ENCODE results near the gene ANKRD16. TPM values are rescaled to one million over a fixed set of nuclear protein-coding genes. Genes with fewer than 3 reads are reported as not detected.

Gene ANKRD16
- total RNA-seq (2021) = 12.2 to 13.6 TPM (median 12.6 TPM) in 3 replicates
- Bru-seq, nascent RNA = percentile 72 among the genes with signal in this experiment
- long read RNA-seq, experiment 1, transcript ANKRD16-201 (6 exons, 1,567 nt) = minor isoform, 5 of 50 reads
- long read RNA-seq, experiment 1, transcript ANKRD16-202 (7 exons, 1,646 nt) = major isoform, 27 of 50 reads
- long read RNA-seq, experiment 1, partial matches to known transcripts = 1 of 50 reads
- long read RNA-seq, experiment 1, other reads (novel, unspliced or antisense) = 14 of 50 reads
- long read RNA-seq, experiment 2, transcript ANKRD16-202 (7 exons, 1,646 nt) = major isoform, 14 of 27 reads
- long read RNA-seq, experiment 2, partial matches to known transcripts = 2 of 27 reads
- long read RNA-seq, experiment 2, other reads (novel, unspliced or antisense) = 9 of 27 reads
- long read RNA-seq, experiment 3 = 0 reads

GRCh38 chr10:5889624-5890451 lies at the start of gene ANKRD16, which contains the start of gene FBH1:
Gene ANKRD16 (minus strand): TSS chr10:5889893. CDS start chr10:5889354, 539 bp downstream.
Gene FBH1 (plus strand): TSS chr10:5890243. CDS start chr10:5890346, 103 bp downstream.
- H3K27me3 Mint-ChIP-seq (ENCODE audit: low read depth) = no peaks in the 10 kb centered on the region
- ATAC-seq (peak; percentile 88), DNase-seq (ENCODE audit: low spot score) (peak; percentile 97)
- ChIA-PET POLR2A (interaction anchor here (0.5 to 1.3 kb wide), 8 partner anchors 75 to 413 kb away, joined by 3 to 9 read pairs (median 6); partner anchors contain the start of genes GDI2 and PFKFB3), CTCF (interaction anchor here (0.5 to 1.8 kb wide), 18 partner anchors 12 to 516 kb away, joined by 3 to 12 read pairs (median 4); partner anchors contain the start of genes GDI2 and PFKFB3)
- H3K36me3 Mint-ChIP-seq = peaks cover 33% of the 10 kb centered on the region
- no peaks in the 10 kb centered on the region for H3K9me3 Mint-ChIP-seq
- peaks cover 28% of the 10 kb centered on the region for H3K4me1 Mint-ChIP-seq
- peak within 1 kb of the TSS; percentile 95 for H3K27ac Mint-ChIP-seq
- peak within 1 kb of the TSS; percentile 95 for H3K4me3 Mint-ChIP-seq
- TF ChIP-seq SP1 (CRISPR knock-in tag; conservative IDR thresholded peaks at IDR 0.05) (peak; percentile 100), GABPB1 (CRISPR knock-in tag; IDR thresholded peaks at IDR 0.05) (peak; percentile 58), HMGXB4 (CRISPR knock-in tag; IDR thresholded peaks at IDR 0.05) (peak; percentile 65; the same call in 1 of the 2 replicates), TEAD1 (CRISPR knock-in tag; IDR thresholded peaks at IDR 0.05) (peak; percentile 72), CREM (CRISPR knock-in tag; IDR thresholded peaks at IDR 0.05) (peak; percentile 62), ETV6 (CRISPR knock-in tag; IDR thresholded peaks at IDR 0.05) (peak; percentile 92; the same call in 1 of the 2 replicates), E2F5 (CRISPR knock-in tag; IDR thresholded peaks at IDR 0.05) (peak; percentile 96), AFF4 (CRISPR knock-in tag; IDR thresholded peaks at IDR 0.05; ENCODE audit: borderline replicate concordance) (no peak), MXD4 (CRISPR knock-in tag; IDR thresholded peaks at IDR 0.05; ENCODE audit: borderline replicate concordance) (no peak), JUN (CRISPR knock-in tag; IDR thresholded peaks at IDR 0.05) (peak; percentile 67; the same call in 1 of the 2 replicates), IRF1 (CRISPR knock-in tag; IDR thresholded peaks at IDR 0.05) (peak; percentile 73; the same call in 1 of the 2 replicates), ZNF425 (CRISPR knock-in tag; conservative IDR thresholded peaks at IDR 0.05) (no peak), PRDM15 (CRISPR knock-in tag; IDR thresholded peaks at IDR 0.05) (0 out of 2 replicates have a peak, but pooled peaks have one; percentile 27), NFYB (CRISPR knock-in tag; conservative IDR thresholded peaks at IDR 0.05; ENCODE audit: low read depth) (peak; percentile 99), HMGA2 (CRISPR knock-in tag; IDR thresholded peaks at IDR 0.05) (no peak), NFE2L1 (CRISPR knock-in tag; IDR thresholded peaks at IDR 0.05) (no peak), FOXJ3 (CRISPR knock-in tag; IDR thresholded peaks at IDR 0.05; ENCODE audit: borderline replicate concordance) (no peak), ZNF121 (CRISPR knock-in tag; IDR thresholded peaks at IDR 0.05) (peak; percentile 40; the same call in 1 of the 2 replicates), OVOL2 (CRISPR knock-in tag; IDR thresholded peaks at IDR 0.05; ENCODE audit: borderline replicate concordance) (no peak), SMAD3 (CRISPR knock-in tag; IDR thresholded peaks at IDR 0.05; ENCODE audit: borderline replicate concordance) (peak; percentile 82; the same call in 1 of the 2 replicates)

Measured in WTC11 (cell line).